ENCODE measurements around the gene CCDC70. TPM values are rescaled to one million over a fixed set of nuclear protein-coding genes. Genes with fewer than 3 reads are reported as not detected.

Gene CCDC70
- polyA plus RNA-seq, 1 donor from 2014 or later = not detected

GRCh38 chr13:51902776-51903175, 41.0 kb downstream of the CCDC70 start:
- Histone ChIP-seq H3K9me2 (ENCODE audit: insufficient read depth, low read length) (no peaks in the 10 kb centered on the region), H3K36me3 (ENCODE audit: insufficient read depth, low read length) (no peaks in the 10 kb centered on the region), H3K9me3 (ENCODE audit: low read length) (no peaks in the 10 kb centered on the region), H3K4me2 (ENCODE audit: low read length) (no peak overlapping the region), H4K20me1 (ENCODE audit: insufficient read depth) (no peaks in the 10 kb centered on the region), H2AFZ (ENCODE audit: low read depth, low read length) (no peak overlapping the region), H3K27me3 (ENCODE audit: insufficient read depth, low read depth, low read length) (no peaks in the 10 kb centered on the region), H3K79me2 (replicated peaks; ENCODE audit: insufficient read depth, low read length) (no peaks in the 10 kb centered on the region), H3K27ac (ENCODE audit: low read length) (no peak overlapping the region), H3K4me3 (ENCODE audit: low read length) (no peak overlapping the region), H3K9ac (ENCODE audit: low read length) (no peak overlapping the region), H3F3A (ENCODE audit: insufficient read depth, low read length, poor library complexity, severe bottlenecking) (no peaks in the 10 kb centered on the region)
- TF ChIP-seq POLR2AphosphoS5 (IDR thresholded peaks at IDR 0.05) = no peak
- TF ChIP-seq EZH2 (IDR thresholded peaks at IDR 0.05; ENCODE audit: borderline replicate concordance, insufficient read depth, low read length, poor library complexity, severe bottlenecking) = no peak
- TF ChIP-seq EP300 (conservative IDR thresholded peaks at IDR 0.05; ENCODE audit: poor library complexity, severe bottlenecking) = no peak
- TF ChIP-seq TAF1 (IDR thresholded peaks at IDR 0.05; ENCODE audit: low read depth) = no peak
- TF ChIP-seq REST (IDR thresholded peaks at IDR 0.05; ENCODE audit: borderline replicate concordance) = no peak
- TF ChIP-seq RAD21 (conservative IDR thresholded peaks at IDR 0.05) = no peak
- TF ChIP-seq SMC3 (conservative IDR thresholded peaks at IDR 0.05; ENCODE audit: poor library complexity) = no peak

GRCh38 chr13:51905787-51906186, 44.0 kb downstream of the CCDC70 start:
- Histone ChIP-seq H3K9me2 (ENCODE audit: insufficient read depth, low read length) (no peaks in the 10 kb centered on the region), H3K79me2 (replicated peaks; ENCODE audit: insufficient read depth, low read length) (no peaks in the 10 kb centered on the region), H4K20me1 (ENCODE audit: insufficient read depth) (no peaks in the 10 kb centered on the region), H3K27ac (ENCODE audit: low read length) (no peak overlapping the region), H2AFZ (ENCODE audit: low read depth, low read length) (no peak overlapping the region), H3K4me3 (ENCODE audit: low read length) (no peak overlapping the region), H3K27me3 (ENCODE audit: insufficient read depth, low read depth, low read length) (no peaks in the 10 kb centered on the region), H3K4me2 (ENCODE audit: low read length) (no peak overlapping the region), H3K9me3 (ENCODE audit: low read length) (no peaks in the 10 kb centered on the region), H3K36me3 (ENCODE audit: insufficient read depth, low read length) (no peaks in the 10 kb centered on the region), H3K9ac (ENCODE audit: low read length) (no peak overlapping the region), H3F3A (ENCODE audit: insufficient read depth, low read length, poor library complexity, severe bottlenecking) (no peaks in the 10 kb centered on the region)
- TF ChIP-seq REST (IDR thresholded peaks at IDR 0.05; ENCODE audit: borderline replicate concordance) (no peak), EP300 (conservative IDR thresholded peaks at IDR 0.05; ENCODE audit: poor library complexity, severe bottlenecking) (no peak), EZH2 (IDR thresholded peaks at IDR 0.05; ENCODE audit: borderline replicate concordance, insufficient read depth, low read length, poor library complexity, severe bottlenecking) (no peak), CTCF (IDR thresholded peaks at IDR 0.05; ENCODE audit: poor library complexity, severe bottlenecking) (no peak), POLR2AphosphoS5 (IDR thresholded peaks at IDR 0.05) (no peak), SMC3 (conservative IDR thresholded peaks at IDR 0.05; ENCODE audit: poor library complexity) (no peak), RAD21 (conservative IDR thresholded peaks at IDR 0.05) (no peak), TAF1 (IDR thresholded peaks at IDR 0.05; ENCODE audit: low read depth) (no peak), MXI1 (conservative IDR thresholded peaks at IDR 0.05; ENCODE audit: poor library complexity, severe bottlenecking) (no peak)

Measured in neural cell (in vitro differentiated cells).